22Rv1 (cell line): ENCODE data around the gene RASGRP2.

Experiments used
- ZFX ChIP-seq: fragments of 450-650 bp; IDR thresholded peaks from 2 replicates; pipeline ENCODE4 v1.6.1; 2017; ENCODE audit warnings: antibody characterized with exemption, borderline replicate concordance
- TF ChIP-seq, protein P1 (sequence below): fragments of 450-650 bp; IDR thresholded peaks from 2 replicates; pipeline ENCODE4 v1.5.1; 2017; ENCODE audit warnings: mild to moderate bottlenecking

DNA sequence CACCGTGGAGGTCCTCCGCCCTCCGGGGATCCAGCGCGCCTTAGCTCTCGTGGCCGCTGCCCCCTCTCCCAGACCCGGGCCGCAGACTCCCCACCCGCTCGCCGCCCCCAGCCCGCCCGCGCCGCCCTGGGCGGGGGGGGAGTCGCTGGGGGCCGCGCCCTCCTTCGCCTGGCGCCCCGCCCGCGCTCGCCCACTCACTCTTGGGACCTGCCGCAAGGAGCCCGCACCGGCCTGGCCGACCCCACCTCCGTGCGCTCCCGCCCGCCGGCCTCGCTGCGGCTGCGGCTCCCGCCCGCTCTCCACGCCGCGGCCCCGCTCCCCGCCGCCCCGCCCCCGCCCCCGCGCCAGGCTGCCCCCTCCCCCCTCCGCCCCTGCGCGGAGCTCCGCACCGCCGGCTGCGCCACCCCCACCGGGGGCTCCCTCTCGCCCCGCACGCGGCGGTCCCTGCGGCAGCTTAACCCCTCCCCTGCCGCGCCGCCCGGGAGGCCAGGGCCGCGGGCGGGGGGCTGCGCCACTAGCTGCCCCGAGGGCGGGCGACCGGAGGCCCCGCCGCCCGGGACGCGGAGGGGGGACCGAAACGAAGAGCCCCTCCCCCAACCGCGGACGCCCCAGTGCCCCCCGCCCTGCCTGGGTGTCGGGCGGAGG lies 724 bp upstream of the RASGRP2 start:
- TF ChIP-seq, protein P1, sequence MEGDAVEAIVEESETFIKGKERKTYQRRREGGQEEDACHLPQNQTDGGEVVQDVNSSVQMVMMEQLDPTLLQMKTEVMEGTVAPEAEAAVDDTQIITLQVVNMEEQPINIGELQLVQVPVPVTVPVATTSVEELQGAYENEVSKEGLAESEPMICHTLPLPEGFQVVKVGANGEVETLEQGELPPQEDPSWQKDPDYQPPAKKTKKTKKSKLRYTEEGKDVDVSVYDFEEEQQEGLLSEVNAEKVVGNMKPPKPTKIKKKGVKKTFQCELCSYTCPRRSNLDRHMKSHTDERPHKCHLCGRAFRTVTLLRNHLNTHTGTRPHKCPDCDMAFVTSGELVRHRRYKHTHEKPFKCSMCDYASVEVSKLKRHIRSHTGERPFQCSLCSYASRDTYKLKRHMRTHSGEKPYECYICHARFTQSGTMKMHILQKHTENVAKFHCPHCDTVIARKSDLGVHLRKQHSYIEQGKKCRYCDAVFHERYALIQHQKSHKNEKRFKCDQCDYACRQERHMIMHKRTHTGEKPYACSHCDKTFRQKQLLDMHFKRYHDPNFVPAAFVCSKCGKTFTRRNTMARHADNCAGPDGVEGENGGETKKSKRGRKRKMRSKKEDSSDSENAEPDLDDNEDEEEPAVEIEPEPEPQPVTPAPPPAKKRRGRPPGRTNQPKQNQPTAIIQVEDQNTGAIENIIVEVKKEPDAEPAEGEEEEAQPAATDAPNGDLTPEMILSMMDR, result no peak
- no peak for TF ChIP-seq ZFX
